HCT116 (cell line): Measurements from ENCODE around the gene CDH22. TPM values are rescaled to one million over a fixed set of nuclear protein-coding genes. Genes with fewer than 3 reads are reported as not detected.

Source experiments
- ATAC-seq: fragments of 200-7000 bp; cut with Tn5 transposase; 2 replicates; pipeline ENCODE4 v1.9.1; 2020; ENCODE audit warnings: mild to moderate bottlenecking, moderate library complexity
- BruUV-seq: library from RNA; stranded (reverse); fragments of 400-500 nt; replicated peaks from 2 replicates; lab custom pipeline; 2021; lab: Mats Ljungman, UMichigan
- CTCF ChIA-PET: fragments of 300-600 bp; sonication (Branson Sonifier 250); formaldehyde crosslinking; loops from one replicate; lab custom pipeline; 2021; ENCODE audit warnings: antibody characterized with exemption; lab: Charles Lee
- POLR2A ChIA-PET: fragments of 300-600, 350-600 bp; sonication (Branson Sonifier 250); formaldehyde crosslinking; loops from one replicate; lab custom pipeline; 2021; ENCODE audit warnings: antibody characterized with exemption; lab: Charles Lee
- RAD21 ChIA-PET, 2 experiments: fragments of 300-600 bp; sonication (Branson Sonifier 250); formaldehyde crosslinking; loops; one replicate each; lab custom pipeline; 2023; ENCODE audit warnings: low total read pairs in 2 of 2; ENCODE audit not compliant: uncharacterized antibody in 2 of 2, unreplicated experiment in 2 of 2, low non-redundant PET in 1 of 2; lab: Charles Lee
- DNase-seq: peaks from one replicate; pipeline ENCODE4 v3.0.0-alpha.2; 2010; ENCODE audit warnings: low read depth, low spot score
- H2AFZ ChIP-seq: fragments of 200-600 bp; shearing (Covaris generic), sonication (generic); 2 replicates; pipeline ENCODE4 v1.6.1; 2017; ENCODE audit warnings: low read depth, mixed run types, mixed read lengths, antibody characterized with exemption, low read length; ENCODE audit not compliant: poor library complexity, severe bottlenecking
- H3K27ac ChIP-seq: 2 replicates; pipeline ENCODE4 v1.5.1; 2012; ENCODE audit warnings: low read depth, low read length
- H3K27me3 ChIP-seq: fragments of 200-600 bp; sonication (generic); 2 replicates; pipeline ENCODE4 v1.6.1; 2016; ENCODE audit warnings: mixed run types, low read length, mixed read lengths; ENCODE audit not compliant: insufficient read depth
- H3K36me3 ChIP-seq, 2 experiments: fragments of 200-500 bp in 1 of 2; fragments of 200-600 bp in 1 of 2; sonication (Bioruptor generic) in 1 of 2; sonication (generic) in 1 of 2; 2 replicates each; pipeline versions ENCODE4 v1.5.1 to v1.6.1; 2014 to 2016; ENCODE audit warnings: low read length in 2 of 2, inconsistent platforms in 1 of 2, mixed read lengths in 1 of 2, mixed run types in 1 of 2; ENCODE audit not compliant: insufficient read depth in 2 of 2, control insufficient read depth in 1 of 2
- H3K4me1 ChIP-seq, 2 experiments: fragments of 200-600 bp in 1 of 2; sonication (generic) in 1 of 2; 2 replicates each; pipeline versions ENCODE4 v1.5.1 to v1.6.1; 2012 to 2017; ENCODE audit warnings: low read length in 2 of 2, inconsistent platforms in 1 of 2, mild to moderate bottlenecking in 1 of 2, mixed read lengths in 1 of 2, mixed run types in 1 of 2, moderate library complexity in 1 of 2; ENCODE audit not compliant: insufficient read depth in 2 of 2, control insufficient read depth in 1 of 2
- H3K4me2 ChIP-seq: fragments of 200-600 bp; sonication (generic); 2 replicates; pipeline ENCODE4 v1.6.1; 2017; ENCODE audit warnings: mixed run types, low read length, mixed read lengths
- H3K4me3 ChIP-seq, 2 experiments: fragments of 200-600 bp in 1 of 2; sonication (generic) in 1 of 2; replicated peaks in 1 of 2; 2 replicates each; pipeline ENCODE4 v1.5.1; 2011 to 2016; ENCODE audit warnings: low read length in 2 of 2, control low read depth in 1 of 2, low read depth in 1 of 2, mild to moderate bottlenecking in 1 of 2, mixed read lengths in 1 of 2, mixed run types in 1 of 2
- H3K79me2 ChIP-seq: fragments of 200-600 bp; sonication (generic); 2 replicates; pipeline ENCODE4 v1.6.1; 2017; ENCODE audit warnings: mild to moderate bottlenecking, mixed run types, low read length, moderate library complexity, mixed read lengths; ENCODE audit not compliant: insufficient read depth
- H3K9ac ChIP-seq: fragments of 200-600 bp; sonication (generic); 2 replicates; pipeline ENCODE4 v1.6.1; 2016; ENCODE audit warnings: low read length, mixed read lengths
- H3K9me2 ChIP-seq: fragments of 200-600 bp; sonication (generic), shearing (Covaris generic); 2 replicates; pipeline ENCODE4 v1.6.1; 2017; ENCODE audit warnings: mixed run types, mild to moderate bottlenecking, moderate library complexity; ENCODE audit not compliant: insufficient read depth
- H3K9me3 ChIP-seq, 2 experiments: fragments of 200-500 bp in 1 of 2; fragments of 200-600 bp in 1 of 2; sonication (Bioruptor generic) in 1 of 2; sonication (generic) in 1 of 2; 2 replicates each; pipeline ENCODE4 v1.6.1; 2014 to 2017; ENCODE audit warnings: low read length in 2 of 2, mixed read lengths in 2 of 2, inconsistent platforms in 1 of 2, low read depth in 1 of 2, mild to moderate bottlenecking in 1 of 2, mixed run types in 1 of 2, moderate library complexity in 1 of 2; ENCODE audit not compliant: control insufficient read depth in 1 of 2, insufficient read depth in 1 of 2
- H4K20me1 ChIP-seq: fragments of 200-600 bp; sonication (generic), shearing (Covaris generic); 2 replicates; pipeline ENCODE4 v1.6.1; 2017; ENCODE audit warnings: mixed run types, mild to moderate bottlenecking, moderate library complexity; ENCODE audit not compliant: insufficient read depth
- CEBPB ChIP-seq: IDR thresholded peaks from 2 replicates; pipeline ENCODE4 v1.6.1; 2012; ENCODE audit warnings: low read depth
- EGR1 ChIP-seq: IDR thresholded peaks from 2 replicates; pipeline ENCODE4 v1.6.1; 2012; ENCODE audit warnings: low read depth
- EZH2 ChIP-seq: fragments of 200-600 bp; sonication (generic); IDR thresholded peaks from 2 replicates; pipeline ENCODE4 v1.6.1; 2017; ENCODE audit warnings: antibody characterized with exemption, mixed run types
- EZH2phosphoT487 ChIP-seq: fragments of 200-600 bp; IDR thresholded peaks from 2 replicates; pipeline ENCODE4 v1.6.1; 2018; ENCODE audit warnings: antibody characterized with exemption, borderline replicate concordance
- FOSL1 ChIP-seq: IDR thresholded peaks from 2 replicates; pipeline ENCODE4 v1.6.1; 2012; ENCODE audit warnings: low read depth
- JUND ChIP-seq: IDR thresholded peaks from 2 replicates; pipeline ENCODE4 v1.6.1; 2012
- POLR2A ChIP-seq: IDR thresholded peaks from 2 replicates; pipeline ENCODE4 v1.7.0; 2011; ENCODE audit warnings: borderline replicate concordance; ENCODE audit not compliant: insufficient read depth, insufficient read length; ENCODE audit errors: extremely low read depth
- POLR2AphosphoS5 ChIP-seq: IDR thresholded peaks from 2 replicates; pipeline ENCODE4 v1.6.1; 2011; ENCODE audit warnings: mild to moderate bottlenecking, low read depth, low read length, moderate library complexity
- SIN3A ChIP-seq: IDR thresholded peaks from 2 replicates; pipeline ENCODE4 v1.6.1; 2012; ENCODE audit warnings: low read depth
- SRF ChIP-seq: IDR thresholded peaks from 2 replicates; pipeline ENCODE4 v1.6.1; 2012; ENCODE audit warnings: low read depth
- TCF7L2 ChIP-seq: IDR thresholded peaks from 2 replicates; pipeline ENCODE4 v1.7.0; 2011; ENCODE audit warnings: borderline replicate concordance, inconsistent platforms; ENCODE audit not compliant: insufficient read depth, insufficient read length; ENCODE audit errors: extremely low read depth
- ZFX ChIP-seq: fragments of 450-650 bp; IDR thresholded peaks from 2 replicates; pipeline ENCODE4 v1.6.1; 2017
- ZNF274 ChIP-seq: fragments of 200-500 bp; sonication (Bioruptor generic); IDR thresholded peaks from 2 replicates; pipeline ENCODE4 v1.6.1; 2014; ENCODE audit warnings: mild to moderate bottlenecking, low read depth, low read length, inconsistent platforms
- intact Hi-C: fragments of 100-400 bp; cut with micrococcal nuclease; formaldehyde crosslinking; loops from 2 replicates; pipeline ENCODE4 v1.10.0; 2022
- total RNA-seq: library from RNA; stranded (reverse); gene quantifications from one replicate; pipeline ENCODE4 v1.2.1, GENCODE V29; 2021; ENCODE audit not compliant: unreplicated experiment
- TF ChIP-seq, protein P1 (sequence below), 3 experiments: fragments of 200-600 bp in 1 of 3; sonication (generic) in 1 of 3; IDR thresholded peaks in 2 of 3; conservative IDR thresholded peaks in 1 of 3; 2 replicates each; pipeline ENCODE4 v1.5.1; 2012 to 2017; ENCODE audit warnings: low read depth in 2 of 3, low read length in 2 of 3, antibody characterized with exemption in 1 of 3, borderline replicate concordance in 1 of 3, control low read depth in 1 of 3, mild to moderate bottlenecking in 1 of 3, mixed read lengths in 1 of 3, mixed run types in 1 of 3, moderate library complexity in 1 of 3; ENCODE audit not compliant: insufficient read depth in 1 of 3
- TF ChIP-seq, protein P2 (sequence below): IDR thresholded peaks from 2 replicates; pipeline ENCODE4 v1.6.1; 2011; ENCODE audit warnings: mild to moderate bottlenecking, low read length, moderate library complexity; ENCODE audit not compliant: insufficient replicate concordance; ENCODE audit errors: extremely low read depth
- TF ChIP-seq, protein P3 (sequence below): IDR thresholded peaks from 2 replicates; pipeline ENCODE4 v1.6.1; 2012
- TF ChIP-seq, protein P4 (sequence below): IDR thresholded peaks from 2 replicates; pipeline ENCODE4 v1.6.1; 2012
- TF ChIP-seq, protein P5 (sequence below): IDR thresholded peaks from 2 replicates; pipeline ENCODE4 v1.6.1; 2012; ENCODE audit warnings: low read depth

CDH22 gene
- total RNA-seq, 1 experiment from 2014 or later = 1.8 TPM

DNA sequence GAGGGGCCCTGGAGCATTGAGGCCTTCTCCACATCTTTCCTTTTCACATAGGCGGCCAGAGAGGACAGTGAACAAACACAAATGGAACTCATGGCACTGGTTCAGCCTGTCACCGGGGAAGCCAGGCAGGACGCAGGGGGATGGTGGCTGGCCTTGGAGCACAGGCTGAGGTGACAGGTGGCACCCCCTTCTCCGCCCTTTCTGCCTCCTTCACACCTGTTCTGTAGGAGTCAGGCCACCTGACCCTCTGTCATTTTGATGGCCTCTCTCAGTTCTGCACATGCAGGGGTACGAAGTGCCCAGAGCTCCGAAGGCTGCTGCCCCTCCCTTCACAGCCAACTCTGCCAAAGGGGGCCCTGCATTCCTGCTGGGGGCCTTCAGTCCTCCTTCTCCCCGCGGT, 129.4 kb downstream of the CDH22 start (continued):
- TF ChIP-seq, protein P1, sequence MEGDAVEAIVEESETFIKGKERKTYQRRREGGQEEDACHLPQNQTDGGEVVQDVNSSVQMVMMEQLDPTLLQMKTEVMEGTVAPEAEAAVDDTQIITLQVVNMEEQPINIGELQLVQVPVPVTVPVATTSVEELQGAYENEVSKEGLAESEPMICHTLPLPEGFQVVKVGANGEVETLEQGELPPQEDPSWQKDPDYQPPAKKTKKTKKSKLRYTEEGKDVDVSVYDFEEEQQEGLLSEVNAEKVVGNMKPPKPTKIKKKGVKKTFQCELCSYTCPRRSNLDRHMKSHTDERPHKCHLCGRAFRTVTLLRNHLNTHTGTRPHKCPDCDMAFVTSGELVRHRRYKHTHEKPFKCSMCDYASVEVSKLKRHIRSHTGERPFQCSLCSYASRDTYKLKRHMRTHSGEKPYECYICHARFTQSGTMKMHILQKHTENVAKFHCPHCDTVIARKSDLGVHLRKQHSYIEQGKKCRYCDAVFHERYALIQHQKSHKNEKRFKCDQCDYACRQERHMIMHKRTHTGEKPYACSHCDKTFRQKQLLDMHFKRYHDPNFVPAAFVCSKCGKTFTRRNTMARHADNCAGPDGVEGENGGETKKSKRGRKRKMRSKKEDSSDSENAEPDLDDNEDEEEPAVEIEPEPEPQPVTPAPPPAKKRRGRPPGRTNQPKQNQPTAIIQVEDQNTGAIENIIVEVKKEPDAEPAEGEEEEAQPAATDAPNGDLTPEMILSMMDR (IDR thresholded peaks at IDR 0.05 in 2 of 3, conservative IDR thresholded peaks at IDR 0.05 in 1 of 3; ENCODE audit: borderline replicate concordance in 1 of 3, insufficient read depth in 1 of 3, low read depth in 2 of 3, low read length in 2 of 3) = no peak
- TF ChIP-seq SRF (no peak), POLR2AphosphoS5 (no peak), POLR2A (no peak), FOSL1 (no peak), EZH2phosphoT487 (no peak)

DNA sequence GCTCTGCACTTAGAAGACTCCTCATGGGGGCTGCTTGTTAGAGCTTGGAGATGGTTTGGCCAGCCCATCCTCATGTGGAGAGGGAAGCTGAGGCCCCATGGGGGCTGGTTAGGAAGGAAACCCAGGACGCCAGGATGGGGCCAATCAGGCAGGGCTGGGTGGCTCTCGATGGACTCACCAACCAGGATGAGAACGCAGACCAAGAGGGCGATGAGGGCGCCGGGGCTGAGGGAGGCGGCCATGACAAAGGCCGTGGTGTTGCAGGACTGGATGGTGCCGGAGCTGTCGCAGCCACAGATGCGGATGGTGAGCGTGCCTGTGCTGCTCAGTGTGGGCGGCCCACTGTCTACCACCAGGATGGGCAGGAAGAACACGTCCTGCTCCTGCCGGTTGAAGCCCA, 130.5 kb downstream of the CDH22 start:
- Histone ChIP-seq H3K9ac (no peak overlapping the region), H4K20me1 (no peaks in the 10 kb centered on the region), H3K9me3 (no peaks in the 10 kb centered on the region), H3K4me3 (no peak overlapping the region), H3K4me1 (peaks cover 0 to 13% of the 10 kb centered on the region in 2 experiments; a peak in 2 of 4 replicates), H3K27me3 (peaks cover 11% of the 10 kb centered on the region; the same call in 1 of the 2 replicates), H3K79me2 (no peaks in the 10 kb centered on the region), H3K36me3 (no peaks in the 10 kb centered on the region), H3K4me2 (no peak overlapping the region), H3K27ac (no peak overlapping the region), H2AFZ (no peak overlapping the region), H3K9me2 (no peaks in the 10 kb centered on the region)
- POLR2A ChIA-PET = no interaction called here
- CTCF ChIA-PET = no interaction called here
- RAD21 ChIA-PET = interaction anchor here in 1 of 2 experiments (0.7 kb wide), 1 partner anchor 12 kb away, joined by 3 read pairs; no protein-coding TSS in a partner anchor
- no peak for DNase-seq
- intact Hi-C loops = no loop called here
- no TSS peak for BruUV-seq
- no peak for ATAC-seq
- TF ChIP-seq POLR2A = no peak
- TF ChIP-seq, protein P2, sequence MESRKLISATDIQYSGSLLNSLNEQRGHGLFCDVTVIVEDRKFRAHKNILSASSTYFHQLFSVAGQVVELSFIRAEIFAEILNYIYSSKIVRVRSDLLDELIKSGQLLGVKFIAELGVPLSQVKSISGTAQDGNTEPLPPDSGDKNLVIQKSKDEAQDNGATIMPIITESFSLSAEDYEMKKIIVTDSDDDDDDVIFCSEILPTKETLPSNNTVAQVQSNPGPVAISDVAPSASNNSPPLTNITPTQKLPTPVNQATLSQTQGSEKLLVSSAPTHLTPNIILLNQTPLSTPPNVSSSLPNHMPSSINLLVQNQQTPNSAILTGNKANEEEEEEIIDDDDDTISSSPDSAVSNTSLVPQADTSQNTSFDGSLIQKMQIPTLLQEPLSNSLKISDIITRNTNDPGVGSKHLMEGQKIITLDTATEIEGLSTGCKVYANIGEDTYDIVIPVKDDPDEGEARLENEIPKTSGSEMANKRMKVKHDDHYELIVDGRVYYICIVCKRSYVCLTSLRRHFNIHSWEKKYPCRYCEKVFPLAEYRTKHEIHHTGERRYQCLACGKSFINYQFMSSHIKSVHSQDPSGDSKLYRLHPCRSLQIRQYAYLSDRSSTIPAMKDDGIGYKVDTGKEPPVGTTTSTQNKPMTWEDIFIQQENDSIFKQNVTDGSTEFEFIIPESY = no peak
- no peak for TF ChIP-seq TCF7L2
- no peak for TF ChIP-seq CEBPB
- TF ChIP-seq, protein P3, sequence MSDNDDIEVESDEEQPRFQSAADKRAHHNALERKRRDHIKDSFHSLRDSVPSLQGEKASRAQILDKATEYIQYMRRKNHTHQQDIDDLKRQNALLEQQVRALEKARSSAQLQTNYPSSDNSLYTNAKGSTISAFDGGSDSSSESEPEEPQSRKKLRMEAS = no peak
- no peak for TF ChIP-seq SIN3A
- no peak for TF ChIP-seq SRF
- TF ChIP-seq EZH2 = no peak
- no peak for TF ChIP-seq EGR1
- no peak for TF ChIP-seq ZFX
- TF ChIP-seq JUND = no peak
- TF ChIP-seq EZH2phosphoT487 = no peak
- TF ChIP-seq, protein P4, sequence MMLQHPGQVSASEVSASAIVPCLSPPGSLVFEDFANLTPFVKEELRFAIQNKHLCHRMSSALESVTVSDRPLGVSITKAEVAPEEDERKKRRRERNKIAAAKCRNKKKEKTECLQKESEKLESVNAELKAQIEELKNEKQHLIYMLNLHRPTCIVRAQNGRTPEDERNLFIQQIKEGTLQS = no peak
- TF ChIP-seq ZNF274 = no peak
- TF ChIP-seq, protein P5, sequence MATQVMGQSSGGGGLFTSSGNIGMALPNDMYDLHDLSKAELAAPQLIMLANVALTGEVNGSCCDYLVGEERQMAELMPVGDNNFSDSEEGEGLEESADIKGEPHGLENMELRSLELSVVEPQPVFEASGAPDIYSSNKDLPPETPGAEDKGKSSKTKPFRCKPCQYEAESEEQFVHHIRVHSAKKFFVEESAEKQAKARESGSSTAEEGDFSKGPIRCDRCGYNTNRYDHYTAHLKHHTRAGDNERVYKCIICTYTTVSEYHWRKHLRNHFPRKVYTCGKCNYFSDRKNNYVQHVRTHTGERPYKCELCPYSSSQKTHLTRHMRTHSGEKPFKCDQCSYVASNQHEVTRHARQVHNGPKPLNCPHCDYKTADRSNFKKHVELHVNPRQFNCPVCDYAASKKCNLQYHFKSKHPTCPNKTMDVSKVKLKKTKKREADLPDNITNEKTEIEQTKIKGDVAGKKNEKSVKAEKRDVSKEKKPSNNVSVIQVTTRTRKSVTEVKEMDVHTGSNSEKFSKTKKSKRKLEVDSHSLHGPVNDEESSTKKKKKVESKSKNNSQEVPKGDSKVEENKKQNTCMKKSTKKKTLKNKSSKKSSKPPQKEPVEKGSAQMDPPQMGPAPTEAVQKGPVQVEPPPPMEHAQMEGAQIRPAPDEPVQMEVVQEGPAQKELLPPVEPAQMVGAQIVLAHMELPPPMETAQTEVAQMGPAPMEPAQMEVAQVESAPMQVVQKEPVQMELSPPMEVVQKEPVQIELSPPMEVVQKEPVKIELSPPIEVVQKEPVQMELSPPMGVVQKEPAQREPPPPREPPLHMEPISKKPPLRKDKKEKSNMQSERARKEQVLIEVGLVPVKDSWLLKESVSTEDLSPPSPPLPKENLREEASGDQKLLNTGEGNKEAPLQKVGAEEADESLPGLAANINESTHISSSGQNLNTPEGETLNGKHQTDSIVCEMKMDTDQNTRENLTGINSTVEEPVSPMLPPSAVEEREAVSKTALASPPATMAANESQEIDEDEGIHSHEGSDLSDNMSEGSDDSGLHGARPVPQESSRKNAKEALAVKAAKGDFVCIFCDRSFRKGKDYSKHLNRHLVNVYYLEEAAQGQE = no peak
